ENCODE data around the gene SCP2. TPM values are rescaled to one million over a fixed set of nuclear protein-coding genes. Genes with fewer than 3 reads are reported as not detected.

Gene SCP2
- total RNA-seq, 2 donors from 2014 or later, result 69.3 to 99.4 TPM

DNA sequence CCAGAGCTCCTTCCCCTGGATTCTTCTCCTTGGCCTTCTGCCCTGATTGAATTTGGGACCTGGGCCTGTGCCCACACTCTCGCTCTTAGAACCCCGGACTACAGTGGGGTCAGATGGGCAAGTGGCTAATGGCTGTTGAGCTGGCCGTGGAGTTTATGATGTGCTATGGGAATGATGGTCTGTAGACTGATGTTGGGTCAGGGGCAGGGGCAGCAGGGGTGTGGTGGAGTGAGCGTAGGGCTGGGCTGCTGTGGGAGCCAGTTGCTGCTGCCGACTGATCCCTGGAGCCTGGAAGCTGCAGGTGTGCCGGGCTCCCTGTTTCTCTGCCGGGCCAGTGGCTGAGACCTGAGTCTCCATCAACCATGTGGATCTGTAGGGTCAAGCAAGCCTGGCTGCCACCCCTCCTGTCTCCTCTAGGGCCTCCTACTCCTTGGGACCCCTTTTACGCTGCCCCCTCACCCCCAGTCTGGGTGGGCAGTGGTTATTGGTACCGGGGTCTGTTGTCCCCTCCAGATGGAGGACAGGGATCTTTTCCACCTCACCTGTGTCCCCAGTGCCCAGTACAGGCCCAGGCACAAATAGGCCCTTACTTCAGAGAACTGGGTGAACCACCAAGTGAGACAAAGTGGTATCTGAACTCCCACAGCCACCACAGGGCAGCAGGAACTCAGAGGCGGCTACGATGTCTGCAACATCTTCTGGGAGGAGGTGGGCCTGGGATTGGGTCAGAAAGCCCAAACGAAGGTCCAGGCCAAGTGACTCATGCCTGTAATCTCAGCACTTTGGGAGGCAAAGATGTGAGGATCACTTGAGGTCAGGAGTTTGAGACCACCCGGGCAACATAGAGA, 140.0 kb downstream of the SCP2 start:
- 86 to 93% methylated on average over 4 to 13 of the region's 13 CpGs for WGBS, 2 experiments (ENCODE audit: insufficient coverage in 1 of 2, insufficient read length in 1 of 2)
- TF ChIP-seq CTCF (conservative IDR thresholded peaks at IDR 0.05), result no peak
- Histone ChIP-seq H3K4me1 (ENCODE audit: control insufficient read depth, insufficient read depth, low read length) (peaks cover 7% of the 10 kb centered on the region), H3K9ac (ENCODE audit: extremely low read depth, low read length, poor library complexity, severe bottlenecking) (no peak overlapping the region), H3K27ac (ENCODE audit: low read depth, low read length) (no peak overlapping the region), H3K27me3 (ENCODE audit: control insufficient read depth, insufficient read depth, low read length, poor library complexity, severe bottlenecking) (peaks cover 61% of the 10 kb centered on the region), H3K4me3 (ENCODE audit: low read length) (no peak overlapping the region), H3K36me3 (ENCODE audit: control insufficient read depth, insufficient read depth, low read length) (no peaks in the 10 kb centered on the region), H3K9me3 (ENCODE audit: control insufficient read depth, low read length) (no peaks in the 10 kb centered on the region)
- DNase-seq, result peak; percentile 39
- Mint-ChIP-seq H3K4me1 (peaks cover 5% of the 10 kb centered on the region), H3K27me3 (ENCODE audit: insufficient read depth) (peaks cover 49% of the 10 kb centered on the region), H3K27ac (no peak overlapping the region), H3K9me3 (no peaks in the 10 kb centered on the region), H3K36me3 (ENCODE audit: low read depth) (no peaks in the 10 kb centered on the region), H3K4me3 (no peak overlapping the region)

DNA sequence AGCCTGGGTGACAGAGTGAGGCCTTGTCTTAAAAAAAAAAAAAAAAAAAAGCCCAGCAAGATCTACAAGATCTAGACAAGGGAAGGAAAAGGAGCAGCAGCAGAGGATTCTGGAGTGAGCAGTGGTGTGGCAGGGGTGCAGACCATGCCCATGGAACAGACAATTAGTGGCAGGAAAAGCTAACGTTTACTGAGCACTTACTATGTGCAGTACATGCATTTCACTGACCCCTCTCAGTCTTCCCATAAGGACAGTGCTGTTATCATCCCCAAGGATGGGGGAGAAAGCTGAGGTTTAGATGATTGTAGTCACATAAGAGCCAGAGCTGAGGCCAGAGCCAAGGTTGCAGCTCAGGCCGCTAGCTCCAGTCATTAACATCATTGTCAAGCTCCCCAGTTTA, 140.8 kb downstream of the SCP2 start:
- H3K9ac ChIP-seq (ENCODE audit: extremely low read depth, low read length, poor library complexity, severe bottlenecking), result no peak overlapping the region
- no peak overlapping the region for H3K27ac Mint-ChIP-seq

More for the DNA sequence above, 140.8 kb downstream of the SCP2 start:
- H3K27me3 Mint-ChIP-seq (ENCODE audit: insufficient read depth), result peaks cover 41% of the 10 kb centered on the region
- Histone ChIP-seq H3K36me3 (ENCODE audit: control insufficient read depth, insufficient read depth, low read length) (no peaks in the 10 kb centered on the region), H3K9me3 (ENCODE audit: control insufficient read depth, low read length) (no peaks in the 10 kb centered on the region), H3K4me1 (ENCODE audit: control insufficient read depth, insufficient read depth, low read length) (peaks cover 3% of the 10 kb centered on the region), H3K27ac (ENCODE audit: low read depth, low read length) (no peak overlapping the region), H3K27me3 (ENCODE audit: control insufficient read depth, insufficient read depth, low read length, poor library complexity, severe bottlenecking) (peaks cover 54% of the 10 kb centered on the region), H3K4me3 (ENCODE audit: low read length) (no peak overlapping the region)
- TF ChIP-seq CTCF (conservative IDR thresholded peaks at IDR 0.05), result no peak
- DNase-seq, result no peak
- no peak overlapping the region for H3K4me3 Mint-ChIP-seq
- 80 to 97% methylated on average over 1 to 2 of the region's 2 CpGs for WGBS, 2 experiments (ENCODE audit: insufficient coverage in 1 of 2, insufficient read length in 1 of 2)
- no peaks in the 10 kb centered on the region for H3K9me3 Mint-ChIP-seq
- H3K4me1 Mint-ChIP-seq, result peaks cover 5% of the 10 kb centered on the region
- no peaks in the 10 kb centered on the region for H3K36me3 Mint-ChIP-seq (ENCODE audit: low read depth)

Data from endodermal cell (in vitro differentiated cells).